HG03135 (cell line): ENCODE data around the gene PEX13.

Experiments used
- ATAC-seq: cut with Tn5 transposase; IDR thresholded peaks from one replicate; pipeline ENCODE4 v1.9.1; 2021; ENCODE audit warnings: mild to moderate bottlenecking, moderate library complexity; ENCODE audit not compliant: unreplicated experiment

The PEX13 gene

GRCh38 chr2:61065714-61066709 is 48.5 kb downstream of the PEX13 start, which contains the start of gene SANBR:
Gene SANBR (plus strand): TSS chr2:61065871. CDS start chr2:61070351, 4,480 bp downstream.
- peak; percentile 96 for ATAC-seq

DNA sequence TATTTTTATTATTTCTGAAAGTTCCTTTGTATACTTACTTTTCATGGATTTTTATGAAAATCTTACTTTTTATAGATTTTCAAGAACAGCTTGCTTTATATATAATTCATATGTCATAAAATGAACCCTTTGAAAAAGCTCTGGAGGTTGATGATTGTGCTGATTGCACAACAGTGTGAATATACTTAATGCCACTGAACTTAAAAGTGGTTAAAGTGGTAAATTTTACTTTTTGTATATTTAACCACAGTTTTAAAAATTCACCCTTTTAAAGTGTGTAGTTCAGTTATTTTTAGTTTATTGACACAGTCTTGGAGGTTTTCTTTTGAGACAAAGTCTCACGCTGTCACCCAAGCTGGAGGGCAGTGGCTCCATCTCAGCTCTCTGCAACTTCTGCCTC is 56.6 kb downstream of the PEX13 start:
- no peak for ATAC-seq

GRCh38 chr2:61085883-61086282 is 68.4 kb downstream of the PEX13 start:
- no peak for ATAC-seq

GRCh38 chr2:61089797-61090196 is 72.3 kb downstream of the PEX13 start:
- ATAC-seq, result no peak

DNA sequence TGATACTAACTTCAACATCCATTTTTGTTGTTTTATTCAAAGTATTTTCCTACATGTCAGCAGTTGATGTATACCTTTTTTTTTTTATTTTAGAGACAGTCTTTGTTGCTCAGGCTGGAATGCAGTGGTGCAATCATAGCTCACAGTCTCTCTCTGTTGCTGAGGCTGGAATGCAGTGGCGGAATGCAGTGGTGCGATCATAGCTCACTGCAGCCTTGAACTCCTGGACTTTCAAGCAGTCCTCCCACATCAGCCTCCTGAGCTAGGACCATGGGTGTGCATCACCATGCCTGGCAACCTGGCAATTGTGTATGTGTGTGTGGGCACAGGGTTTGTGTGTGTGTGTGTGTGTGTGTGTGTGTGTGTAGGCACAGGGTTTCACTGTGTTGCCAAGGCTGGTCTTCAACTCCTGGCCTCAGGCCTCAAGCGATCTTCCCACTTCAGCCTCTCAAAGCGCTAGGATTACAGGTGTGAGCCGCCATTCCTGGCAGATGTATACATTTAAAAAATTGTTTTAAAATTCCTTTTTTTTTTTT is 72.9 kb downstream of the PEX13 start:
- ATAC-seq, result no peak

- ATAC-seq, result no peak
These were observed 74.0 kb downstream of the PEX13 start for GRCh38 chr2:61091485-61091884.

DNA sequence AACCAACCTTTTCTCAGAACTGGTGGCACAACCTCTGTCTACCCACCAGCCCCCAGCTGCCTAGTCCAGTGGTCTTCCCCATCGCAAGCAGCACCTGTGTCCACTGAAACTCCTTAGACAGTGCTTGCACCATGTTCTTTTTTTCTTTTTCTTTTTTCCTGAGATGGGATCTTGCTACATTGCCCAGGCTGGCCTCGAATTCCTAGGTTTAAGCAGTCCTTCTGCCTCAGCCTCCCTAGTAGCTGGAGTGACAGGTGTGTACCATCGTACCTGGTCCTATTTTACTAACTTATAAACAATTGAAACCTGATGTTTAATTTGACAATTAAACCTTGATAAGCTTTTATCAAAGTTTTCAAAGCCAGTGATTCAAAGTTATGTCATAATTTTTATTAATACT is 78.9 kb downstream of the PEX13 start:
- no peak for ATAC-seq

- ATAC-seq, result no peak
These were observed 83.3 kb downstream of the PEX13 start for GRCh38 chr2:61100801-61101200.
